ENCODE results near the gene RPS21. TPM values are rescaled to one million over a fixed set of nuclear protein-coding genes. Genes with fewer than 3 reads are reported as not detected.
A peak's percentile ranks its signal among the peaks of the same experiment; 100 is the strongest.

Gene RPS21
- total RNA-seq, 4 donors from 2014 or later = 1,664 to 5,734 (median 2,155) TPM

GRCh38 chr20:62420846-62421715, 34.2 kb downstream of the RPS21 start:
- H3K4me3 ChIP-seq (ENCODE audit: low read depth, poor library complexity, severe bottlenecking) = no peak overlapping the region
- intact Hi-C loops (cut with DNase I; ENCODE audit: low total_unique reads) = no loop called here
- DNase-seq (ENCODE audit: low spot score in 2 of 2) = no peak
- 85 to 86% methylated on average over 18 to 24 of the region's 24 CpGs for WGBS, 2 donors
- TF ChIP-seq POLR2A (IDR thresholded peaks at IDR 0.05) (no peak), CTCF (IDR thresholded peaks at IDR 0.05) (peak in 1 of 3 donors; percentile 8)

GRCh38 chr20:62421716-62421990, 34.8 kb downstream of the RPS21 start:
- intact Hi-C loops (cut with DNase I; ENCODE audit: low total_unique reads) = no loop called here
- 72 to 95% methylated on average over 6 of the region's 6 CpGs for WGBS, 2 donors
- no peak for TF ChIP-seq POLR2A (IDR thresholded peaks at IDR 0.05)
- no peak for TF ChIP-seq CTCF (IDR thresholded peaks at IDR 0.05)
- no peak for DNase-seq (ENCODE audit: low spot score in 2 of 2)
- H3K4me3 ChIP-seq (ENCODE audit: low read depth, poor library complexity, severe bottlenecking) = no peak overlapping the region

GRCh38 chr20:62422636-62423325, 35.9 kb downstream of the RPS21 start:
- no peak for DNase-seq (ENCODE audit: low spot score in 2 of 2)
- 82 to 84% methylated on average over 12 to 13 of the region's 20 CpGs for whole genome bisulfite sequencing, 2 donors

GRCh38 chr20:62423326-62423706, 36.4 kb downstream of the RPS21 start:
- H3K4me3 ChIP-seq (ENCODE audit: low read depth, poor library complexity, severe bottlenecking) = no peak overlapping the region
- no peak for TF ChIP-seq CTCF (IDR thresholded peaks at IDR 0.05)
- TF ChIP-seq POLR2A (IDR thresholded peaks at IDR 0.05) = no peak
- DNase-seq (ENCODE audit: low spot score in 2 of 2) = no peak
- intact Hi-C loops (cut with DNase I; ENCODE audit: low total_unique reads) = no loop called here
- WGBS, 2 donors = 13 to 30% methylated on average over 3 to 6 of the region's 10 CpGs

More at GRCh38 chr20:62422636-62423325, 35.9 kb downstream of the RPS21 start:
- intact Hi-C loops (cut with DNase I; ENCODE audit: low total_unique reads) = no loop called here
- no peak overlapping the region for H3K4me3 ChIP-seq (ENCODE audit: low read depth, poor library complexity, severe bottlenecking)
- no peak for TF ChIP-seq POLR2A (IDR thresholded peaks at IDR 0.05)
- TF ChIP-seq CTCF (IDR thresholded peaks at IDR 0.05) = no peak

GRCh38 chr20:62424249-62425107, 37.6 kb downstream of the RPS21 start:
- 49 to 55% methylated on average over 16 to 23 of the region's 23 CpGs for WGBS, 2 donors
- intact Hi-C loops (cut with DNase I; ENCODE audit: low total_unique reads) = no loop called here
- no peak overlapping the region for H3K4me3 ChIP-seq (ENCODE audit: low read depth, poor library complexity, severe bottlenecking)
- TF ChIP-seq POLR2A (IDR thresholded peaks at IDR 0.05) (no peak), CTCF (IDR thresholded peaks at IDR 0.05) (no peak)
- DNase-seq (ENCODE audit: low spot score in 2 of 2) = no peak

All from lower leg skin (tissue), 4 donors.